Stimulated activated naive CD4-positive, alpha-beta T cell (primary cell): ENCODE data around the gene GP1BB.

Experiments used
- DNase-seq, 6 experiments: peaks; one replicate each; lab custom pipeline; 2025; lab: John Stamatoyannopoulos, UW

Gene GP1BB

GRCh38 chr22:19742160-19743066 is 19.1 kb downstream of the GP1BB start:
- DNase-seq: no peak

GRCh38 chr22:19743081-19743480 is 19.7 kb downstream of the GP1BB start:
- no peak for DNase-seq

- no peak for DNase-seq
These were observed 20.3 kb downstream of the GP1BB start for GRCh38 chr22:19743651-19744050.

- no peak for DNase-seq
These were observed 21.1 kb downstream of the GP1BB start for GRCh38 chr22:19744350-19745006.

- no peak for DNase-seq
These were observed 22.1 kb downstream of the GP1BB start for GRCh38 chr22:19745155-19746101.

GRCh38 chr22:19746726-19747125 is 23.4 kb downstream of the GP1BB start:
- DNase-seq: no peak

GRCh38 chr22:19747551-19747950 is 24.2 kb downstream of the GP1BB start:
- DNase-seq: no peak

GRCh38 chr22:19748139-19748538 is 24.8 kb downstream of the GP1BB start:
- DNase-seq: no peak

GRCh38 chr22:19748991-19749664 is 25.8 kb downstream of the GP1BB start:
- DNase-seq: no peak

- DNase-seq: no peak
These were observed 26.5 kb downstream of the GP1BB start for GRCh38 chr22:19749876-19750275.

- DNase-seq: no peak
These were observed 27.5 kb downstream of the GP1BB start for GRCh38 chr22:19750507-19751490.

GRCh38 chr22:19751497-19752245 is 28.3 kb downstream of the GP1BB start:
- no peak for DNase-seq

GRCh38 chr22:19753090-19753842 is 29.9 kb downstream of the GP1BB start:
- no peak for DNase-seq

GRCh38 chr22:19753996-19754700 is 30.8 kb downstream of the GP1BB start:
- DNase-seq: no peak

GRCh38 chr22:19754701-19755144 is 31.4 kb downstream of the GP1BB start:
- DNase-seq: no peak

GRCh38 chr22:19755145-19755710 is 31.9 kb downstream of the GP1BB start:
- DNase-seq: no peak

- no peak for DNase-seq
These were observed 32.5 kb downstream of the GP1BB start for GRCh38 chr22:19755722-19756287.
